GM19240 (cell line): ENCODE measurements around the gene CCDC112.

Experiments used
- DNase-seq: peaks from one replicate; pipeline ENCODE4 v3.0.0; 2011; ENCODE audit warnings: low spot score; ENCODE audit not compliant: insufficient read length

CCDC112 gene

GRCh38 chr5:115319007-115319406 lies 22.6 kb upstream of the CCDC112 start:
- no peak for DNase-seq

- no peak for DNase-seq
Measured at GRCh38 chr5:115317736-115318135, 21.3 kb upstream of the CCDC112 start.

- no peak for DNase-seq
Measured at GRCh38 chr5:115317320-115317719, 20.9 kb upstream of the CCDC112 start.

- no peak for DNase-seq
Measured at GRCh38 chr5:115313632-115314031, 17.2 kb upstream of the CCDC112 start.

GRCh38 chr5:115313052-115313451 lies 16.6 kb upstream of the CCDC112 start:
- no peak for DNase-seq

- no peak for DNase-seq
Measured at GRCh38 chr5:115309751-115310370, 13.4 kb upstream of the CCDC112 start.

GRCh38 chr5:115308815-115309214 lies 12.4 kb upstream of the CCDC112 start:
- no peak for DNase-seq

- no peak for DNase-seq
Measured at GRCh38 chr5:115306011-115306536, 9.6 kb upstream of the CCDC112 start.

GRCh38 chr5:115304496-115304895 lies 8.0 kb upstream of the CCDC112 start:
- DNase-seq = no peak

GRCh38 chr5:115298811-115299210 lies 2.4 kb upstream of the CCDC112 start:
- no peak for DNase-seq

- no peak for DNase-seq
Measured at GRCh38 chr5:115297031-115297430, 577 bp upstream of the CCDC112 start.

GRCh38 chr5:115295777-115296123 lies 704 bp downstream of the CCDC112 start:
- no peak for DNase-seq

GRCh38 chr5:115291397-115291796 lies 5.1 kb downstream of the CCDC112 start:
- no peak for DNase-seq

- DNase-seq = no peak
Measured at GRCh38 chr5:115289104-115289503, 7.3 kb downstream of the CCDC112 start.

- DNase-seq = no peak
Measured at GRCh38 chr5:115284021-115284420, 12.4 kb downstream of the CCDC112 start.

GRCh38 chr5:115282131-115282530 lies 14.3 kb downstream of the CCDC112 start:
- DNase-seq = no peak

- DNase-seq = no peak
Measured at GRCh38 chr5:115274584-115274983, 21.9 kb downstream of the CCDC112 start.

GRCh38 chr5:115272297-115272958 lies 24.0 kb downstream of the CCDC112 start:
- no peak for DNase-seq

GRCh38 chr5:115271295-115272050 lies 25.0 kb downstream of the CCDC112 start:
- DNase-seq = no peak

- no peak for DNase-seq
Measured at GRCh38 chr5:115267617-115268016, 28.8 kb downstream of the CCDC112 start.

GRCh38 chr5:115265220-115265619 lies 31.2 kb downstream of the CCDC112 start:
- DNase-seq = no peak

GRCh38 chr5:115264786-115265185 lies 31.7 kb downstream of the CCDC112 start:
- no peak for DNase-seq

GRCh38 chr5:115263078-115263380 lies 33.4 kb downstream of the CCDC112 start:
- no peak for DNase-seq
